HG03135 (cell line): ENCODE results near the gene ATP8A1.
A peak's percentile ranks its signal among the peaks of the same experiment; 100 is the strongest.

ENCODE experiments used
- ATAC-seq: cut with Tn5 transposase; IDR thresholded peaks from one replicate; pipeline ENCODE4 v1.9.1; 2021; ENCODE audit warnings: mild to moderate bottlenecking, moderate library complexity; ENCODE audit not compliant: unreplicated experiment

Gene ATP8A1

DNA sequence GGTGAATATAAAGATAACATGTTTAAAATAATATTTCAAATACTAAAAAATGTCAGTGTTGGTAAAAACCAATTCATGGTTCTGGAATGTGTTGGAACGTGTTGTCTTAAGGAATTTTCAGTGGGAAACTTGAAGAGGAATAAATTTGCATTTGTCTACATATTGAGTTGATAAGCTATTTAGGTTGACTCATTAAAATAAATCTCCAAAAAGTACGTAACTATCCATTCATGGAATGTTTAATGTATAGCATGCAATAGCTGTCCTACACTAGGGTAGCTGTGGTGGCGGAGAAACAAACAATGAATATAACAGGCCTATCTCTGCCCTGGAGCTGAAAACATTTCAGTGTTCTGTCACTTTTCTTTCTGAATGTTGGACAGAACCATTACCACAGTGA is 239.4 kb downstream of the ATP8A1 start:
- no peak for ATAC-seq

DNA sequence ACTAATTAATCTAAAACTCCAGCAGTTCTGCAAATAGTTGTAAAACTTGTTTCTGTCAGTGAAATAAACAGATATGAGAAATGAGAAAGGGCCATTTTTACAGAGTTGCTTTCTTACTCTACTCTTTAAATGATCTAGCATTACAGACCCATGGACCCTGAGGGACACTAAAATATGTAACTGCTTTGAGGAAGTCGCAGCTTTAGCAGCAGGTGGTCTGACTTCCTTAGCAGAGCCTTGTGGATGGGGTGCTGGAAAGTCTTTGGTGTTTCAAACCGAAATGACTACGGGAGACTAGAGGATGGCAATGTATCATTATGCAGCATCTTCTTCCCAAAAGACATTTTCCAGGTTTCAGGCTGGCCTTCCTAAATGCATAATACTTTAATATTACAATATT is 240.9 kb downstream of the ATP8A1 start:
- no peak for ATAC-seq

DNA sequence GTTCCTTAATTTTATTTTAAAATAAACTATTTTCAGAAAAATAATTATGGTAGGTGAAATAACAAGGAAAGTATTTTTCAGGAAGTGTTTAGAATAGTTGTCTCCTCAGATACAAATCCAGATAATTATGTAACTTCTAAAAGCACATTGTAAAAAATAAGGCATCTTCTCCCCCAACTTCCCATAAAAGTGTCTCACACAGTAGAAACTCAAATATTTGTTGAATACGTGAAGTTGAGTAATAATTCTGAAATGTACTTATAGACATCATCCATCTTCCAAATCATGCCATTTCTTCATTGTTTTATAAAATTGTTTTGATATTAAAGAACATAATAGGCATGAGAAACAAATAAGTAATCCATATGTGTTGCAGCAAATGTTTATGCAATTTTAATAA is 241.6 kb downstream of the ATP8A1 start:
- no peak for ATAC-seq

DNA sequence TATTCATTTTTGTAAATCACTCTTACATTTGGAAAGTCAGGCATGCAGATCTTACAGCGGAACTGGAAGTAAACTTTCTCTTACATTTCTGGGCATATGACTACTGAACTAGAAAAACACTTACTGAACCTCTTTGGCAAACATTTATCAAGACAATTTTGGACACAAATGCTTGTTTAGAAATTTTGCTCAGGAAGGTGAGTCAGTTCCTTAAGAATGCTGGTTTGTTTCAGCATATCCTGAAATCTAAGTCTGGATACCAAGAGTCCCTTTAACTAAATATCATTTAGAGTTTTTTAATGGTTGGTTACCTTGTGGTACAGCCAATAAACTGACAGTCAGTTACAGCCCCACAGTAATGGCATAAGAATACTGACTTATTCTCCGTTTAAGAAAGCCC is 244.7 kb downstream of the ATP8A1 start:
- no peak for ATAC-seq

DNA sequence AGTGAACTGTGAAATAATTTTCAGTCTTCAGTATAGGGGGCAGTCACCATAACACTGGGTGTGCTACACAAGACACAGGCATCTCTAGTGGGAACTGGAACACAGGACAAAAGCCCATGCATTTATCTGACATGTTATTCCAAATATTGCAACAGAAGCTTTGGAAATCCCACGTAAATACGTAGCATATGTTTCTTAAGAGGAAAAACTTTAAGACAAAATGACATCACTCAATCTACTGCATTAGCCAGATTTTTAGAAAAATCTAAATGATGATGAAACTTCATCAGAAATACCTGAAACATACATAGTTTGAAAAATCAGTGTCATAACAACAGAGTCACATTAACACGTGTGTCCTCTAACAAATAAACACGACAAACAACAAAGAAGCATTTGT is 245.1 kb downstream of the ATP8A1 start:
- no peak for ATAC-seq

DNA sequence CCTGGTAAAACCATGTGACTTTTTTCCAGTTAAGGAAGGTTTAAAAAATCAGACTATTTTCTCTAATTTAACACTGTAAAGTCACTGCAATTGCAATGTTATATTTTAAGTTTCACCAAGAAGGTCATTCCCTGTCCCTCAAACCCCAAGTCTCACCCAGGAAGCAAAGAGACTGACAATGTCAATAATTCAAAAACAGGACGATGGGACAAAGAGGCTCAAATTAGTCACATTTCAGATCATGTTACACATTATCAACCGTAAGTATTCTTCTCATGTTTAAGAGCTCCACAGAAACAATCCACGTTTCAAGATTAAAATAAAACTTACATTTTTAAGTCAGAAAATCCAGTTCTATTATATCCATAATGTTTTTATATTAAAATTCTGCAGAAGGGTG is 246.5 kb downstream of the ATP8A1 start:
- ATAC-seq = no peak

DNA sequence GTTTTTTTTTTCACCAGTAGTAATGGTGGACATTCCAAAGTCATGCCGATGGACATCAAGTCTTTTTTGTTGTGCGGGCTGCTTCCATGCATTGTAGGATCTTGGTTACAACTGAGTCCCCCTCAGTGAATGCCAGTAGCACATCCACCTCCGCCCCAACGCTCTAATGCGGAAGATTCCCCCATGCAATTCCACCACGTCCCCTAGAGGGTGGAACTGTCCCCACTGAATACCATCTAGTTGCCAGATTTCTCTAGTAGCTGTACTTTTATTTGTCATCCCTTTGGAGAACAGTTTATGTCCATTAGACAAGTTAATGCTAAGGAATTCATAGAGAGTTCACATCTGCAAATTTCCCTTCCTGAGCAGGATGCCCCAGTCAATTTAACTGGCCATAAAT is 252.9 kb downstream of the ATP8A1 start:
- no peak for ATAC-seq

DNA sequence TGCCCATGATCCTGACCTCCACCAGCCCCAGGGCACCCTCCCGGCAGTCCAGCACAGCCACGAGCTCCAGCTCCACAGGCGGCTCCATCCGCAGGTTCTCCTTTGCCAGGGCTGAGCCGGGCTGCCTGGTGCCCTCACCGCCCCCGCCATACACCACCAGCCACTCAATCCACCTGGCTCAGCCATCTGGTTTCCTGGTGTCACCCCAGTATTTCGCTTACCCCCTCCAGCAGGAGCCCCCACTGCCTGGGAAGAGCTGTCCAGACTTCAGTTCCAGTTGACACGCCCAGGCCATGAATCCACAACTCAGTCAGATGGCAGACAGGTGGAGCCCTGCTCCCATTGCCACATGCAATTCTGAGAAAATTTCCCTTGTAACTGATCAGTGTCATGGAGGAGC is 255.7 kb downstream of the ATP8A1 start:
- ATAC-seq = no peak

DNA sequence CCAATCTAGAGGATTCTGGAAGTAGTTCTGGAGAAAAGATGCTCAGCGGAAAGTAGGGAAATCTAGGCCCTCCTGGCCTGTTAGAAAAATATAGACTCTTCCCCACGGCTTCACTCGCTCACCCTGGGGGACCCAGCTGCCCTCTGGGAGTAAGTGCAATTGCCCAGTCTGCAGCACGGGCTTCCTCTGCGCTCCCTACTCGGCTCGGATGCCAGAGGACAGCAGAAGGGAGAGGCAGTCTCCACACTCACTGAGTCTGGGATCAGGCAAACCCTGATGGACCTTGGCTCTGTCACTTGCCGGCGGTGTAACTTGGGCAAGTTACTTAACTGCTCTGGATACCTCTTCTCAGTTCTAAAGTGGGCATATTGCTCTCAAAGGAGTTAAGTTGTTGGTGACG is 257.5 kb downstream of the ATP8A1 start:
- no peak for ATAC-seq

DNA sequence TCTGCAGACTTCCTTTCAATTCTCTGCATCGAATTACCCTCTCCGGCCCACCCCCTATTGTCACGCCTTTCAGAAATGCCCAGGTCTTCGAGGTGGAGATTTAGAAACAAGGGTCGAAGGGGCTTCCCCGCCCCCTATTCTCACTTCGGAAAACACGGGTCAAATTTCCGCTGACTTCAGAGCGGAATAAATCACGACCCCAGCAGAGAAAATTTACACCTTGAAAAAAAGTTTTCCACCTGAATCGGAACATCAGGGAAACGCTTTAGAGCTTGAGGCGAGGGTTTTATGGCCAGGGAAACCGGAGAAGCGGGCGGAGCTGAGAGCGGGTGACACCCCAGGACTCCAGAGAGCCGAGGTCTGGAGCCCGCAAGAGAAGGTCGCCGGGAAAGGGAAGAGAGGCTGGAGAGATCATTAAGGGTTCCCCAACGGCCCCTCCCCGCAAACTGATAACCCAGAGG is 258.0 kb downstream of the ATP8A1 start:
- ATAC-seq = no peak

DNA sequence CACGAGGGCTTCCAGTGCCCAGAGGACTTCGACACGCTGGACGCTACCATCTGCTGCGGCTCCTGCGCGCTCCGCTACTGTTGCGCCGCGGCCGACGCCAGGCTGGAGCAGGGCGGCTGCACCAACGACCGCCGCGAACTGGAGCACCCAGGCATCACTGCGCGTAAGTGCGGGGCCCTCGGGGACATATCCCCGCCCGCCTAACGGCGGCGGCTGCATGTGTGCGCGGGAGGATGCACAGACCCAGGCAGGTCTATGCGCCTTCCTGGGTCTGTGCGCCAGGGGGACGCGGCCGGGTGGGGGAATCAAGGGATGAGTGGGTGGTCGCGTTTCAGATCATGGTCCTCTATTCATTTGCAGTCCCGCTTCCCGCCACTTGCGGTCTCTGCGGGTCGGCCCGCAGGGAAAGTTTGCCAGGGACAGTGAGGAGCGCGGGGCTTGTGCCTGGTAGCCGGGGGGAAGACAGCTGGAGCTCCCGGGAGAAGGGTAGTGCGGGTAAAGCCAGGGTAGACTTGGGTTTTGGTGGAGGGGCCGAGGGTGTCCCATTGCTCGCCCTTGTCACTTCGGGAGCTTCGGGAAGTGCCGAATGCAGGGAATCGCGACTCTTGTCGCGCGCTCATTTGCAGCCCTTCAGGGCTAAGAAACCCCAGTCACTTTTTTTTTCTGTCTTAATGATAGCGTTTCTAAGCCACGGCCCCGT is 258.6 kb downstream of the ATP8A1 start:
- peak; percentile 30 for ATAC-seq

DNA sequence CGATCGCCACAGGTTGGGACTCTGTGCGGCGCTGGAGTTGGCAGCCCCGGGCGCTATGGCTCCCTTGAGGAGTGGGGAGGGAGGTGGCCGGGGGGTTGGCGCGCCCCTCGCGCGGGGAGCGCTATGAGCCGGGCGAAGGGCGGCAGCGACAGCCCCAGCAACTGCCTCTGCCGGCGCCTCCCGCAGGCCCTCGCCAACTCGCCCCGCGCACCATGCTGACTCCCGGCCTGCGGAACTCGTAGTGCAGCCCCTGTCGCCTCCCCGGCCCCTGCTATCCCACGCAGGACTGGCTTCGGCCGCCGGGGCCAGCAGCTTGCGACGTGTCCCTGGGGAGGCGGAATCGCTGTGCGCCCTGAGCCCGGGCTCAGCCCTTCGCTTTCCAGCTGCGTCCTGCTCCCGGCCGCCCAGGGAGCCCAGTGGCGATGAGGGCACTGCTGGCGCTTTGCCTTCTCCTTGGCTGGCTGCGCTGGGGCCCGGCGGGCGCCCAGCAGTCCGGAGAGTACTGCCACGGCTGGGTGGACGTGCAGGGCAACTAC is 259.2 kb downstream of the ATP8A1 start:
- peak; percentile 22 for ATAC-seq

DNA sequence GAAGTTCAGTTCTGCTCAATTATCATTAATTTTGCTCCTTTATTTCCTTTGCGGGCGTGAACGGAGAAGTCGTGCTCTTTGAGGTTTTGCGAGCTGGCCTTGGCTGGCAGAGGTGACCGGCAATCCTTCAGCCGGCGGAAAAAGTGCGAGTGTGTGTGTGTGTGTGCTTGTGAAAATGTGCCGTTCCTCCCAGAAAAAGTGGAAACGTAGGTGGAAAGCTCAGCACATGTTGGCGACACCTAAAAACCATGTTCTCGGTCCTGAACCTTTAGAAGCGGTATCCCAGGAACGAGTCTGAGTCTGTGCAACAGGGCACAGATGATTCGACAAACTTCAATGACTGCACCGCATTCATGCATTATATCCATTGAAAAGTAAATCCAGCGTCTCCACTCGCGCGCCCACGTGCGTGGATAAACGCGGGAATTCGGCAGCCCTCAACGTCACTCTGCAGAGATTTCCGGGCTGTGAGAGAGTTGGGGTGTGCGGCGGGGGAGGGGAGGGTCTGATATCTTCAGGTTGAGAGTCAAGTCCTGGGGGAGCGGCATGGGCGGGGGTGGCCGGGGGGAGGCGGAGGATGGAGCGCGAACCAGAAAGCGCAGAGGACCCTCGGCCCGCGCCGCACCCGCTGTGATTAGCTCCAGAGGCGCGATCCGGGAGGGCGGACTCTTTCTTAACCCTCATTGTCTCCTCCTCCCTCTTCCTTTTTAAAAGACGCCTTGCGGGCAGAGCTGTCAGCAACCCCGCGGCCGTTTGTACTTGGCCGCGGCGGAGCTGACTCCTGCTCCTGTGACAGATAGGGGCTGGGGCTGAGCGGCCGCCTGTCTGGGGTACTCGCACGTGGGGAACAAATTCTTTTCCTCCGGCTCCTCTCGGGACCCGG is 259.9 kb downstream of the ATP8A1 start, which contains the start of gene SHISA3:
Gene SHISA3, plus strand, starts transcription at position 737 of the 883 bp plus-strand sequence. CDS start 569 bp downstream, outside the sequence.
- peak; percentile 57 for ATAC-seq

DNA sequence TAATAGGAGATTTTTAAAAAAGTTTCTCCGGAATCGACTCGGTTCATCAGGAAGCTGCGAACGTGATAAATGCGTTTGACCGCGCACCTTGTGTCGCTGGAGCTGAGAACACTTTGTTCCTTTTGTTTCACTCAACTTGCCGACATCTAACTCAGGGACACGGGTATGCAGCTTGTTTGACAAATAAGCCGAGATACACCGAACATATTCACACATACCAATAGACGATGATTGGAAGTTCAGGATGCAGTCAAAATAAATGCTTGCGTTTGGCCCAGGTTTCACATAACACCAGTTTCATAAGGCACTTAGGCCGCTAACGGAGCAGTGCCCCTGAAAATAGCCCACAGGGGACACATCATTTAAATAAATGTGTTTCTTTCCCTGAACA is 260.5 kb downstream of the ATP8A1 start:
- no peak for ATAC-seq

DNA sequence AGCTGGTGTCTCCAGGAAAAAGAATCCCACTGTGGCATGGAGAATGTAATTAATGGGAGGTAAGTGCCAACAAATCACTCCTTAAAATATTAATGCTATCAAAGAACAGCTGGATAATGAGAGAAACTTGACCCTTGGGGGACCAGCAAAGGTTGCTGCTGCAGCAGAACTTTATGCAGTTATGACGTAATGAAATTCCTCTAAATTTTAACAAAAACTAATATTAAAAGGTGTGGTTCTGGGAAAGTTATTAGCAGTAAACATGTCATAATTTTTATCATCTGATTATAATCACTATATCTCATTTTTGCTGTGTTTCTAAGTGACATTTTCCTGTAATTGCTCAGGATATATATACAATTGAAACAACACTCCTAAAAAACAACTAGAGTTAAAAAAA is 261.3 kb downstream of the ATP8A1 start:
- ATAC-seq = no peak

DNA sequence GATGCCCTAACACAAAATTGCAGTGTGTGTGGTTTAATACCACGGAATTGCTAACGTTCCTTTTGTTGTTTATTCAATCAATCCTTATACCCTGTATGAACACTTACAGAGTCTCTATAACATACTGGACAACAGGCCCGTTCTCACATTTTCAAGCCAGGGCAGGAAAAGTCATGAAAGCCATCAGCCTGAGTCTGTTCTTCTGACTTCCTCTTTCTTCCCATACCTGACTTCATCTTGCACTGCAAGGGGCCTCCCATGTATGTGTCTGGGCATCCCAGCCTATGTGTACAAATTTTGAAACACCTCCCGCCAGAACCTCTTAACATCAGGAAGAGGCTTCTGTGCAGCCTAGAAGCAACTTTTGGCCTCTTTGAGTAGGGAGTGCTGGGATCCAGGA is 264.5 kb downstream of the ATP8A1 start:
- ATAC-seq = no peak

DNA sequence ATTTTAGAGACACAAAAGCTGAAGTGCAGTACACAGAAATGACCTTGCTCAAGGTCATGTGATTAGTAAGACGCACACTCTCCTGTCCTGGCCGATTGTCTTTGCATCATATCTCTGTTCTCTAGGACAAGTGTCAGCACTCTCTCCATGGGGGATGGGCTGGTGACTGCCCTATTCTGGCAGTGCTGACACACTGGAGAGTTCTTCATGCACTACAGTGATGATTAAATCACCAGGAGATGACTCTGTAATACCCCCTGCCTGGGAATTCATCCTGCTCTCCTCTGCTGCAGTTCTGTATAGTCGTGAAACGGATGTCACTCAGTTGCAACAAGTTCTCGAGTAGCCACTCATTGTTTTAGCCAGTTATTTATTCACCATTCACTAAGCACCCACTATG is 264.9 kb downstream of the ATP8A1 start:
- no peak for ATAC-seq

DNA sequence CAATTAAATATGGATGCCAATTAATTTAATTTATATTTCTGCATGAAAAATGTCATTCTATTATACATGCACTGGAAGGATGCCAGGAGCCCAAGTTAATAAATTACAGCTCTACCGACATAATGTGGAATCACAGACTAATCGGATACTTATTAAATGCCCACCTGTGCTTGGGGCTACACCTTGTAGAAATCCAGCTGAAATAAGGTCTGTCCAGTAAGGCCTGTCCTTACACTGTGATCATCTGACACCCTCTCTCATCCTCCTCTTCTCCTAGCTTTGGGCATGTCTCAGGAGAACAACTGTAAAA is 265.6 kb downstream of the ATP8A1 start:
- ATAC-seq = no peak

DNA sequence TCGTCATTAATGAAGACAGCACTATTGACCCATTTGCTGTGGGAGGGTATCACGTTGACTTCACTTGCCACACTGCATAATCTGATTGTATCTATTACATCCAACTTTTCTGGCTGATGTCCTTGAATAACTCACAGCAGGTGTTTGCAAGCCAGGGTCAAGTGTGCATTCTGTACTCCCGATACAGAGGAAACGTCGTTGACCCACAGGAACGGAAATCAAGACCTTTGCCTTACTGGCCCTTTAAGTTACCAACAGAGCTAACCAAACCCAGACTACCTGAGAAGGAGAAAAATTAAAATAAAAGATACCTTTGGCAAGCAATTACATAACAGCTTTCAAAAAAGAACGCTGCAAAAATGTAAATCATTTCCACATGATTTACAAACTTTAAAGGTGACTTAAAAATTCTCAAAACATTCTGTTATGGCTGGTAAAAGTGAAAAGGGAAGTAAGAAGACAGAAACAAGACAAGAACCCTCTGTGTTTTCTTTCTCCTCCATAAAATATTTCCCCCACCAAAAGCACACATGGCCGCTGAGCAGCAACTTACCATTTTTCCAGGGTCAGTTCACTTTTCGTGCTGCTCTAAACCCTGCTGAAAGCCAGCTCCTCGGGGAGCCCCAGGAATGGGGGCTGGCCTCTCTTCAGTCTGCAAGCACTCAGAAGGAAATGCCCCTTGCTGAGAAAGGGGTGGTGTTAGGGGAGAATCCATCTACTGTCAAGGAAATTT is 266.1 kb downstream of the ATP8A1 start:
- no peak for ATAC-seq

DNA sequence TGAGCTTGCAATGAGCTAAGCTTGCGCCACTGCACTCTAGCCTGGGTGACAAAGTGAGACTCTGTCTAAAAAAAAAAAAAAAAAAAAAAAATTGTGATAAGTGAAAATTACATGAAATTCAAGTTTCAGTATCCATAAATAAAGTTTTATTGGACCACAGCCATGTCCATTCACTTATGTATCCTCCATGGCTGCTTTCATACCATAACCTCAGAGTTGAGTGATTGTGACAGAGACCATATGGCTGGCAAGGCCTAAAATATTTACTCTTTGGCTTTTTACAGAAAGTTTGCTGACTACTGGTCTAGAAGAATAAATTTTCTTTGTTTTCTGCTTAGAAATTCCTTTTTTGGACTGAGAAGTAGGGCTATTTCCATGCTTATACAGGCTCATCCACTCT is 271.4 kb downstream of the ATP8A1 start:
- ATAC-seq = no peak

DNA sequence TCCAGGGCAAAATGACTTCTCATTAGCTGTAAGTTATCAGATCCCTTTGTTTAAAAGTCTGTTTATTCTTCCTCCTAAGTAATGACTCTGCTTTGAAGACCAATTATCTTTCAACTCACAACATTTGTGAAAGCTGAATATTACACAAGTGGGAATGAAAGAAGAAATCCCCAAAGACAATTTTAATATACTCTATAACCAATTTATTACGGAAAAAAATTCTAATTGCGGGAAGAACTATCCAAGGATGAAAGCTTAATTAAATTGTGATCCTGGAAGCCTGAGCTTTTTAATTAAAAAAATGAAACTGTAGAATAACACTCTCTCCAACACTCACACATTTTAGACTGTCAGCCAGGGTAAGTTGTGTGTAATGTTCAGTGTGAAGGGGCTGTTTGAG is 275.2 kb downstream of the ATP8A1 start:
- ATAC-seq = no peak
